Activated effector memory CD4-positive, alpha-beta T cell treated with Interleukin-2 at 50 U/mL for 16 hours (primary cell): ENCODE measurements around the gene SOX4.
A peak's percentile ranks its signal among the peaks of the same experiment; 100 is the strongest.
"Not testable (repeated sequence)": the region's sequence is repeated elsewhere in the genome, so short reads cannot be mapped to it uniquely, and the experiment has no call there.

Experiments
- DNase-seq: peaks from one replicate; pipeline ENCODE4 v3.0.0-alpha.2; 2020

The SOX4 gene

GRCh38 chr6:21593412-21593926, at the start of gene SOX4:
TSS of gene SOX4 (plus strand) at chr6:21593751. CDS start at chr6:21594535, 784 bp downstream.
- DNase-seq = no peak

- DNase-seq = not testable (repeated sequence)
Observed at GRCh38 chr6:21552286-21552685, 41.3 kb upstream of the SOX4 start.

- DNase-seq = no peak
Observed at GRCh38 chr6:21554286-21554685, 39.3 kb upstream of the SOX4 start.

- no peak for DNase-seq
Observed at GRCh38 chr6:21555197-21555596, 38.4 kb upstream of the SOX4 start.

- no peak for DNase-seq
Observed at GRCh38 chr6:21556511-21556910, 37.0 kb upstream of the SOX4 start.

GRCh38 chr6:21556968-21557721, 36.4 kb upstream of the SOX4 start:
- no peak for DNase-seq

GRCh38 chr6:21559238-21559637, 34.3 kb upstream of the SOX4 start:
- DNase-seq = no peak

GRCh38 chr6:21560249-21560648, 33.3 kb upstream of the SOX4 start:
- DNase-seq = no peak

GRCh38 chr6:21565431-21565830, 28.1 kb upstream of the SOX4 start:
- no peak for DNase-seq

- DNase-seq = no peak
Observed at GRCh38 chr6:21578523-21578922, 15.0 kb upstream of the SOX4 start.

- no peak for DNase-seq
Observed at GRCh38 chr6:21582651-21583050, 10.9 kb upstream of the SOX4 start.

GRCh38 chr6:21586300-21586699, 7.3 kb upstream of the SOX4 start:
- no peak for DNase-seq

- DNase-seq = no peak
Observed at GRCh38 chr6:21586740-21587178, 6.8 kb upstream of the SOX4 start.

GRCh38 chr6:21587179-21587960, 6.2 kb upstream of the SOX4 start:
- DNase-seq = no peak

GRCh38 chr6:21587961-21588480, 5.5 kb upstream of the SOX4 start:
- DNase-seq = no peak

- no peak for DNase-seq
Observed at GRCh38 chr6:21588481-21589351, 4.8 kb upstream of the SOX4 start.

- peak; percentile 58 for DNase-seq
Observed at GRCh38 chr6:21589352-21590345, 3.9 kb upstream of the SOX4 start.

GRCh38 chr6:21590346-21590745, 3.2 kb upstream of the SOX4 start:
- DNase-seq = no peak

- DNase-seq = no peak
Observed at GRCh38 chr6:21591446-21591845, 2.1 kb upstream of the SOX4 start.

- DNase-seq = no peak
Observed at GRCh38 chr6:21592953-21593352, 598 bp upstream of the SOX4 start.

GRCh38 chr6:21593927-21594415, 420 bp downstream of the SOX4 start:
- no peak for DNase-seq
